Prostate gland (tissue), 2 donors: Measurements from ENCODE around the gene SF3A1. TPM values are rescaled to one million over a fixed set of nuclear protein-coding genes. Genes with fewer than 3 reads are reported as not detected.

Experiments
- DNase-seq: peaks from one replicate; pipeline ENCODE4 v3.0.0-alpha.2; 2019; ENCODE audit warnings: low spot score
- H3K27ac ChIP-seq, 2 donors: fragments of 200-600 bp; sonication (generic); 2 replicates each; pipeline ENCODE4 v1.5.1; 2017 to 2019
- H3K27me3 ChIP-seq: fragments of 200-600 bp; sonication (generic); replicated peaks from 2 replicates; pipeline ENCODE4 v1.5.1; 2019; ENCODE audit not compliant: insufficient read depth
- H3K36me3 ChIP-seq, 2 donors: fragments of 200-600 bp; sonication (generic); 1 replicate in 1 of 2; 2 replicates in 1 of 2; pipeline versions ENCODE4 v1.5.1 to v1.8.1; 2017 to 2019
- H3K4me1 ChIP-seq: fragments of 200-600 bp; sonication (generic); replicated peaks from 2 replicates; pipeline ENCODE4 v1.5.1; 2019
- H3K4me3 ChIP-seq, 2 donors: fragments of 200-600 bp; sonication (generic); 2 replicates each; pipeline ENCODE4 v1.5.1; 2017 to 2019
- H3K9me3 ChIP-seq: fragments of 200-600 bp; sonication (generic); 2 replicates; pipeline ENCODE4 v1.5.1; 2017
- POLR2A ChIP-seq: fragments of 450-650 bp; IDR thresholded peaks from one replicate; pipeline ENCODE4 v1.6.1; 2016; ENCODE audit warnings: antibody characterized with exemption, mild to moderate bottlenecking
- POLR2AphosphoS5 ChIP-seq: sonication (generic); formaldehyde crosslinking; IDR thresholded peaks from one replicate; pipeline ENCODE4 v1.6.1; 2017; ENCODE audit warnings: antibody characterized with exemption
- WGBS: methylation state at CpG from one replicate; pipeline ENCODE4 v1.1.5; 2018; 5-methylcytosine and 5-hydroxymethylcytosine counted together
- intact Hi-C: fragments of 100-400 bp; cut with DNase I; formaldehyde crosslinking; loops from one replicate; pipeline ENCODE4 v1.14.2; 2022
- total RNA-seq, 2 donors: library from RNA; depleted of rRNA; stranded (reverse); fragments of >200 nt; gene quantifications; one replicate each; pipeline ENCODE4 v1.1.0, GENCODE V29; 2016
- TF ChIP-seq, protein P1 (sequence below), 4 experiments: fragments of 200-600 bp in 2 of 4; fragments of 450-650 bp in 2 of 4; sonication (generic) in 2 of 4; IDR thresholded peaks; 1 replicate in 3 of 4; 2 replicates in 1 of 4; pipeline ENCODE4 v1.5.1; 2016 to 2019; ENCODE audit warnings: antibody characterized with exemption in 4 of 4, mild to moderate bottlenecking in 2 of 4, moderate library complexity in 2 of 4

SF3A1 gene
- total RNA-seq, 2 donors from 2014 or later = 108 to 134 TPM

DNA sequence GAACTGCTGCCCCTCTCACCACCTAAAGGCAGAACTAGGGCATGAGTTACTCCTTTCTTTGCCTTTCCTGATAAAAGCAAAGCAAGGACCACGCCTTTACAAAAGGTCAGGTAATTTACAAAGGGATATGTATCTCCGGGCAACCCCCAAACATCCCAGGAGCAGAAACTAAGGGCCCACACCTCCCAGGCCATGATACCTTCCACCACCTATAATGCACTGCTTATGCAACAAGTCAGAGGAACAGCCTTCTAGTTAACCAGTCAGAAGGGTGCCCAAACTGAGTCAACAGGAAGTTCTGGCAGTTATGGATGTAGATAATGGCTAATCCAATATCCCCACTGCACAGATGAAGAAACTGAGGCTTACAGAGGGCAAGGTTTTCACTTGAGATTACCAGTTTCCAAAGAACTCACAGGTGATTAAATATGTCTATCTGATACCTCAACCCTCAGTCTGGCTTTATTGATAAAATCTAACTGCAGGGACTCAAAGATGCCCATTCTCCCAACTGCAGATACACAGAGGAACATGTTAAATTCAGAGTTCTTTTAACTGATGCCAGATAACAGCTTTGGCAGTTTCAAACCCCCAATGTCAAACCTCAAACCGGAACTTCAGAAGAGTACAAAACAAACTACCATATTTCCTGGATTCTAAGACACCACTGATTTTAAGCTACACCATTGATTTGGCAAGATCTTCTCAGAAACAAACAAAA, 50.6 kb downstream of the SF3A1 start:
- Histone ChIP-seq H3K27ac (peak overlapping the region; percentile 91), H3K4me1 (peaks cover 92% of the 10 kb centered on the region), H3K4me3 (no peak overlapping the region), H3K9me3 (no peaks in the 10 kb centered on the region), H3K36me3 (peaks cover 0 to 1% of the 10 kb centered on the region in 2 donors), H3K27me3 (no peaks in the 10 kb centered on the region)
- WGBS = 41% methylated on average over 3 of the region's 3 CpGs
- no peak for TF ChIP-seq POLR2A
- no peak for TF ChIP-seq POLR2AphosphoS5
- TF ChIP-seq, protein P1, sequence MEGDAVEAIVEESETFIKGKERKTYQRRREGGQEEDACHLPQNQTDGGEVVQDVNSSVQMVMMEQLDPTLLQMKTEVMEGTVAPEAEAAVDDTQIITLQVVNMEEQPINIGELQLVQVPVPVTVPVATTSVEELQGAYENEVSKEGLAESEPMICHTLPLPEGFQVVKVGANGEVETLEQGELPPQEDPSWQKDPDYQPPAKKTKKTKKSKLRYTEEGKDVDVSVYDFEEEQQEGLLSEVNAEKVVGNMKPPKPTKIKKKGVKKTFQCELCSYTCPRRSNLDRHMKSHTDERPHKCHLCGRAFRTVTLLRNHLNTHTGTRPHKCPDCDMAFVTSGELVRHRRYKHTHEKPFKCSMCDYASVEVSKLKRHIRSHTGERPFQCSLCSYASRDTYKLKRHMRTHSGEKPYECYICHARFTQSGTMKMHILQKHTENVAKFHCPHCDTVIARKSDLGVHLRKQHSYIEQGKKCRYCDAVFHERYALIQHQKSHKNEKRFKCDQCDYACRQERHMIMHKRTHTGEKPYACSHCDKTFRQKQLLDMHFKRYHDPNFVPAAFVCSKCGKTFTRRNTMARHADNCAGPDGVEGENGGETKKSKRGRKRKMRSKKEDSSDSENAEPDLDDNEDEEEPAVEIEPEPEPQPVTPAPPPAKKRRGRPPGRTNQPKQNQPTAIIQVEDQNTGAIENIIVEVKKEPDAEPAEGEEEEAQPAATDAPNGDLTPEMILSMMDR (IDR thresholded peaks at IDR 0.05) = no peak
- DNase-seq = no peak
- intact Hi-C loops = no loop called here

DNA sequence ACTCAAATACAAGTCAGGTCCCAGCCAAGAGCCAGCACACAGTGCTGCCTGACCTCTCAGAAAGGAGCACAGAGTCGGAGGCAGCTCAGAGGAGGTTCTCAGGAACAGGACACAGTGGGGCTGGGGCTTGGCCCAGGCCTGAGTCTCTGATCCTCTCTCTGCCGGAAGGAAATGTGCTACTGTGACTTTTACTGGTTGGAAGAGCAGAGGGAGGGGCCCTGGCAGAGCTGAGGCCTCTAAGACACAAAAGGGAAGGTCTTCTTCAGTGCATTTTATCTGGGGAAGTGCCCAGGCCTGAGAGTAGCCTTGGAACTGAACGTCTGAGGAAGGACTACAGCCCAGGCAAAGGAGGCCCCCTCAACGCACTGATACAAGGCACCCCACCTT, 51.2 kb downstream of the SF3A1 start:
- peak overlapping the region; percentile 91 for H3K27ac ChIP-seq
- H3K4me1 ChIP-seq = peaks cover 87% of the 10 kb centered on the region
- H3K27me3 ChIP-seq = no peaks in the 10 kb centered on the region
- intact Hi-C loops = no loop called here
- 4% methylated on average over 4 of the region's 4 CpGs for WGBS
- peaks cover 0 to 5% of the 10 kb centered on the region in 2 donors for H3K36me3 ChIP-seq
- no peak overlapping the region for H3K4me3 ChIP-seq
- peak; percentile 46 for TF ChIP-seq POLR2AphosphoS5
- no peak for TF ChIP-seq POLR2A
- TF ChIP-seq, protein P1 (IDR thresholded peaks at IDR 0.05) = no peak
- DNase-seq = no peak
- no peaks in the 10 kb centered on the region for H3K9me3 ChIP-seq

DNA sequence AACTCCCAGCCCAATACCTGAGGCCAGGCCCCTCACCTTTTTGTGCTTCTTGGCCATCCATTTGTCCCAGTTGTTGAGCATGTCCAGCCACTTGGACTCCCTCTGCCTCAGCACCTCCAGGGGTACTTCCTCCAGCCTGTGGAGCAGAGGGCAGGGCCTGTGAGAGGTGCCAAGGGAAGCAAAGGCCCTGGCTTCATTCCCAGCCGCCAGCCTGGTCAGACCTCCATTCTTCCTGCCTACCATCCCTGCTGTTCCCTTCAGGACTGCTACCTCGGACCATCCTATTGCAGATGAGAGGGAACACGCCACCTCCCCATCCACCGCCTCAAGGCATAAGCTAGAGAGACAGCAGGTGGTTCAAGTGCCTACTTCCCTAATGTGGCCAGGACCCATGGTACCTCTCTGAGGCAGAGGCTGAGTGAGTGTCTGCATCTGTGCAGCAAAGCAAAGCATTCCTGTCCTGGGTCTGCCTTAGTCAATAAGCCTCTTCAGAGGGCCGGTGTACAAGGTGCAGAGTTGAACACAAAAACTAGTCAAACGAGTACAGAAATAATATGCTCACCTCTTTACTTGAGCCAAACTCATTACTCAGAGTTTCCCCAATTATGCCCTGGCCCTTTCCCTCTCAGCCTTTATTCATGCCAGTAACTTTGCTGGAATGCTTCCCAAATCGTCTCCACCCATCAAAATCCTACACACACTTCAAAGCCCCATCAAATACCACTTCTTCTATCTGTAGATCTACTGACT, 52.0 kb downstream of the SF3A1 start:
- no peak overlapping the region for H3K4me3 ChIP-seq
- H3K27me3 ChIP-seq = no peaks in the 10 kb centered on the region
- H3K4me1 ChIP-seq = peaks cover 80% of the 10 kb centered on the region
- peaks cover 0 to 5% of the 10 kb centered on the region in 2 donors for H3K36me3 ChIP-seq
- DNase-seq = peak; percentile 62
- 41% methylated on average over 7 of the region's 7 CpGs for WGBS
- no peaks in the 10 kb centered on the region for H3K9me3 ChIP-seq
- intact Hi-C loops = no loop called here
- peak overlapping the region; percentile 91 for H3K27ac ChIP-seq
- TF ChIP-seq POLR2AphosphoS5 (peak; percentile 80), POLR2A (no peak)

DNA sequence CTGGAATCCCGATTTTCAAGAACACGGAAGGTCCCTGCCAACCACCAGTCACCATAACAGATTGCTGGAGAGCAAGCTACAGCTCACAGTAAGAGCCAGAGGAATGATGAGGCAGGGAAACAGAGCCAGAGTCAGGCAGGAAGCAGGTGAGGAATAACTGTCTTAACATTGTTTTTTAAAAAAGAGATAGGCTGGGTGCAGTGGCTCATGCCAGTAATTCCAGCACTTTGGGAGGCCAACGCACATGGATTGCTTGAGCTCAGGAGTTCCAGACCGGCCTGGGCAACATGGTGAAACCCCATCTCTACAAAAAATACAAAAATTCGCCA, 53.9 kb downstream of the SF3A1 start:
- Histone ChIP-seq H3K4me3 (no peak overlapping the region), H3K4me1 (peaks cover 77% of the 10 kb centered on the region), H3K27me3 (no peaks in the 10 kb centered on the region), H3K27ac (peak overlapping the region; percentile 91), H3K36me3 (peaks cover 0 to 5% of the 10 kb centered on the region in 2 donors), H3K9me3 (no peaks in the 10 kb centered on the region)
- intact Hi-C loops = no loop called here
- TF ChIP-seq POLR2A = no peak
- TF ChIP-seq, protein P1 (IDR thresholded peaks at IDR 0.05) = no peak
- no peak for TF ChIP-seq POLR2AphosphoS5
- DNase-seq = no peak
- WGBS = 55% methylated on average over 5 of the region's 5 CpGs

DNA sequence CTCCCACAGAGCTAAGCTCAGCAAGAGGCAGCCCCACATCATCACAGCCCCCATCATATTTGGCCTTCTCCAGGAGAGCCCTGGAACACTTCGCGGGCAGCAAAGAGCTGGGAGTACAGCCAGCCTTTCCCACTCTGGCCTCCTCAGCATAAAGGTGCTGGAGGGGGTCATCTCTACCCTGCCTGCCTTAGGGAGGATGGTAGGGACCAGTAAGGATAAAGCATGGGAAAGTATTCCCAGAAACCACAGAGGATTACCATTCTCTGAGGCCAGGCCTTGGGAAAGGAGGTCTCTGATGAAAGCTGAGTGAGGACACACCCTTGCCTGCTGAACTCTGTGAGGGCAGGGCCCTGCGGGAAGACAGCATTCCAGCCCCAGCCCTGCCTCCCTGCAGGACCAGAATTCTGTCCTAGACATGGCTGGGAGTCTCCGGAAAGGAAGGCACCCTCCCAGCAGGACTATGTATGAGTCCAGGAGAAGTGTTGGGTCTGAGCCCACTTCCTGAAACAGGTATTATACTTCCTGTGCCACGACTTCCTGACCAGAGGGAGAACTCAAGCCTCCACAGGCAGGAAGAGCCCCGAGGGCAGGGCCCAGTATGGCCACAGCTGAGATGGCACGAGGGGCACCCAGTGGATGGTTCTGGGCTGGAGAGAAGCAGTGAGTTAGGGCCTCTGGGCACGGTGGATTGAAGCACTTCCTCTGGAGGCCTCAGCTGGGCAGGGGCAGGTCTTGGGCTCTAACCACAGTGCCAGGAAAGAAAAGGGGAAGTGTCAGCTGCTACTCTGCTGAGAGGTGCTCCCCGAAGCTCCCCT, 54.5 kb downstream of the SF3A1 start:
- DNase-seq = no peak
- 26% methylated on average over 9 of the region's 9 CpGs for WGBS
- peaks cover 0 to 5% of the 10 kb centered on the region in 2 donors for H3K36me3 ChIP-seq
- peaks cover 77% of the 10 kb centered on the region for H3K4me1 ChIP-seq
- H3K27ac ChIP-seq = peak overlapping the region; percentile 91
- intact Hi-C loops = no loop called here
- no peaks in the 10 kb centered on the region for H3K9me3 ChIP-seq
- no peaks in the 10 kb centered on the region for H3K27me3 ChIP-seq
- no peak for TF ChIP-seq POLR2A
- TF ChIP-seq POLR2AphosphoS5 = peak; percentile 25
- TF ChIP-seq, protein P1 (IDR thresholded peaks at IDR 0.05) = no peak
- H3K4me3 ChIP-seq = no peak overlapping the region
